NCI-H1105 treated with DMSO at 0.1 percent for 48 hours (cell line): Measurements from ENCODE around the gene CCDC154.

Experiments
- DNase-seq: peaks from one replicate; lab custom pipeline; 2025; lab: John Stamatoyannopoulos, UW

Gene CCDC154

GRCh38 chr16:1389762-1390161 is 54.6 kb downstream of the CCDC154 start:
- DNase-seq: no peak

- no peak for DNase-seq
Observed at GRCh38 chr16:1387331-1387730, 57.0 kb downstream of the CCDC154 start.

GRCh38 chr16:1385232-1385631 is 59.1 kb downstream of the CCDC154 start:
- DNase-seq: no peak
